K562 (cell line): ENCODE data around the gene NISCH. TPM values are rescaled to one million over a fixed set of nuclear protein-coding genes. Genes with fewer than 3 reads are reported as not detected.

Experiments used
- E2F4 ChIP-seq: sonication (generic); formaldehyde crosslinking; IDR thresholded peaks from 2 replicates; pipeline ENCODE4 v1.8.0; 2022; ENCODE audit warnings: mild to moderate bottlenecking, low read depth, missing genetic modification reagents
- EP300 ChIP-seq: IDR thresholded peaks from 2 replicates; pipeline ENCODE4 v1.6.1; 2012; ENCODE audit warnings: low read length, improper control_type of control experiment
- EP400 ChIP-seq: fragments of 450-650 bp; IDR thresholded peaks from 2 replicates; pipeline ENCODE4 v1.6.1; 2017; ENCODE audit warnings: antibody characterized with exemption, mild to moderate bottlenecking, moderate library complexity
- FOSL1 ChIP-seq: fragments of 200-800 bp; sonication (Bioruptor generic); conservative IDR thresholded peaks from 2 replicates; pipeline ENCODE4 v1.6.1; 2016; ENCODE audit warnings: missing genetic modification characterization, missing compliant biosample characterization
- FOXJ3 ChIP-seq: sonication (generic); formaldehyde crosslinking; IDR thresholded peaks from 2 replicates; pipeline ENCODE4 v1.4.0; 2020; ENCODE audit warnings: mild to moderate bottlenecking, missing genetic modification reagents
- GTF2F1 ChIP-seq: IDR thresholded peaks from 2 replicates; pipeline ENCODE4 v1.6.1; 2011; ENCODE audit warnings: low read depth, low read length, improper control_type of control experiment
- HINFP ChIP-seq: fragments of 450-650 bp; conservative IDR thresholded peaks from 2 replicates; pipeline ENCODE4 v1.6.1; 2016; ENCODE audit warnings: missing genetic modification characterization, low read depth, mild to moderate bottlenecking, control low read depth, missing compliant biosample characterization
- KDM2B ChIP-seq: fragments of 250-450 bp; sonication (Bioruptor Pico); IDR thresholded peaks from 2 replicates; pipeline ENCODE4 v1.8.0; 2021; ENCODE audit warnings: mild to moderate bottlenecking, moderate library complexity
- LEF1 ChIP-seq: fragments of 450-650 bp; IDR thresholded peaks from 2 replicates; pipeline ENCODE4 v1.6.1; 2016; ENCODE audit warnings: mild to moderate bottlenecking
- NBN ChIP-seq: fragments of 450-650 bp; IDR thresholded peaks from 2 replicates; pipeline ENCODE4 v1.6.1; 2016; ENCODE audit warnings: low read depth, mild to moderate bottlenecking
- NFIX ChIP-seq: fragments of 250-450 bp; sonication (Bioruptor Pico); IDR thresholded peaks from 2 replicates; pipeline ENCODE4 v1.4.0; 2020; ENCODE audit warnings: low read depth, mild to moderate bottlenecking, moderate library complexity
- SIN3A ChIP-seq, 2 experiments: fragments of 150-350 bp in 1 of 2; IDR thresholded peaks; 2 replicates each; pipeline ENCODE4 v1.6.1; 2011 to 2016; ENCODE audit warnings: borderline replicate concordance in 2 of 2, low read depth in 2 of 2, low read length in 2 of 2, mild to moderate bottlenecking in 2 of 2, moderate library complexity in 2 of 2; ENCODE audit not compliant: control insufficient read depth in 1 of 2
- UBTF ChIP-seq, 2 experiments: IDR thresholded peaks; 2 replicates each; pipeline ENCODE4 v1.6.1; 2012; ENCODE audit warnings: improper control_type of control experiment in 2 of 2, low read depth in 2 of 2, low read length in 2 of 2, borderline replicate concordance in 1 of 2
- ZFPM2 ChIP-seq: fragments of 250-450 bp; sonication (Bioruptor Pico); IDR thresholded peaks from 2 replicates; pipeline ENCODE4 v1.5.1; 2022; ENCODE audit warnings: mild to moderate bottlenecking
- ZNF124 ChIP-seq: sonication (generic); formaldehyde crosslinking; IDR thresholded peaks from 2 replicates; pipeline ENCODE4 v1.8.1; 2022; ENCODE audit warnings: missing genetic modification reagents
- ZNF146 ChIP-seq: IDR thresholded peaks from one replicate; pipeline ENCODE4 v1.6.1; 2018; ENCODE audit warnings: missing compliant biosample characterization; ENCODE audit not compliant: unreplicated experiment
- ZNF431 ChIP-seq: sonication (generic); formaldehyde crosslinking; IDR thresholded peaks from 2 replicates; pipeline ENCODE4 v1.8.0; 2022; ENCODE audit warnings: mild to moderate bottlenecking, missing genetic modification reagents
- ZNF592 ChIP-seq: fragments of 450-650 bp; IDR thresholded peaks from 2 replicates; pipeline ENCODE4 v1.6.1; 2017; ENCODE audit warnings: antibody characterized with exemption, mild to moderate bottlenecking
- ZNF77 ChIP-seq: fragments of 250-450 bp; sonication (Bioruptor Pico); IDR thresholded peaks from 2 replicates; pipeline ENCODE4 v1.5.0; 2020
- polyA plus RNA-seq, 8 experiments: library from polyadenylated mRNA; depleted of rRNA in 4 of 8; stranded (reverse) in 5 of 8; unstranded in 3 of 8; fragments of >200 nt; fragmentation: Nextera tagmentation in 2 of 8; fragmentation: Illumina TruSeq in 1 of 8; extraction: Ambion mirVana in 2 of 8; extraction: Trizol in 1 of 8; gene quantifications; 2 replicates each; pipeline versions ENCODE4 v1.2.1 to v1.2.3, GENCODE V29; 2011 to 2014; ENCODE audit warnings: inconsistent platforms in 1 of 8, missing spikeins in 1 of 8
- total RNA-seq, 7 experiments: library from RNA; depleted of rRNA in 6 of 7; stranded (reverse); fragments of >200 nt in 6 of 7; fragmentation: Illumina TruSeq in 2 of 7; extraction: Trizol in 2 of 7; gene quantifications; 2 replicates each; pipeline versions ENCODE4 v1.2.1 to v1.2.3, GENCODE V29; 2011 to 2021; ENCODE audit warnings: low replicate concordance in 1 of 7

Gene NISCH
- total and polyA plus RNA-seq, 9 of the 15 experiments (the other 6 are each of a cell fraction or from before 2014, with no cell fraction given), result 0.44 to 43.5 (median 23.4) TPM

GRCh38 chr3:52532838-52533622, 77.6 kb downstream of the NISCH start (continued):
- TF ChIP-seq E2F4 (CRISPR knock-in tag), result no peak
- TF ChIP-seq ZNF146, result no peak
- no peak for TF ChIP-seq GTF2F1
- no peak for TF ChIP-seq FOXJ3 (CRISPR knock-in tag)
- TF ChIP-seq ZNF592, result no peak
- no peak for TF ChIP-seq ZFPM2 (CRISPR knock-in tag)
- TF ChIP-seq UBTF (IDR thresholded peaks at IDR 0.05; ENCODE audit: borderline replicate concordance in 1 of 2, low read depth in 2 of 2, low read length in 2 of 2), result peak in 1 of 2 experiments; percentile 55; a peak in 1 of 4 replicates
- no peak for TF ChIP-seq LEF1
- TF ChIP-seq EP300, result no peak
- TF ChIP-seq ZNF77 (CRISPR knock-in tag), result no peak
- TF ChIP-seq NFIX (CRISPR knock-in tag), result no peak
- TF ChIP-seq FOSL1 (tag), result no peak
- no peak for TF ChIP-seq NBN
- TF ChIP-seq ZNF124 (CRISPR knock-in tag), result no peak
- TF ChIP-seq SIN3A (IDR thresholded peaks at IDR 0.05; ENCODE audit: borderline replicate concordance in 2 of 2, control insufficient read depth in 1 of 2, low read depth in 2 of 2, low read length in 2 of 2), result peak in 1 of 2 experiments; percentile 29; a peak in 1 of 4 replicates
- TF ChIP-seq HINFP (tag), result peak; percentile 96
- TF ChIP-seq KDM2B (CRISPR knock-in tag), result peak; percentile 6; the same call in 1 of the 2 replicates
- TF ChIP-seq EP400, result peak; percentile 46; the same call in 1 of the 2 replicates
- no peak for TF ChIP-seq ZNF431 (CRISPR knock-in tag)
